ENCODE measurements around the gene MRPL1.

The MRPL1 gene

DNA sequence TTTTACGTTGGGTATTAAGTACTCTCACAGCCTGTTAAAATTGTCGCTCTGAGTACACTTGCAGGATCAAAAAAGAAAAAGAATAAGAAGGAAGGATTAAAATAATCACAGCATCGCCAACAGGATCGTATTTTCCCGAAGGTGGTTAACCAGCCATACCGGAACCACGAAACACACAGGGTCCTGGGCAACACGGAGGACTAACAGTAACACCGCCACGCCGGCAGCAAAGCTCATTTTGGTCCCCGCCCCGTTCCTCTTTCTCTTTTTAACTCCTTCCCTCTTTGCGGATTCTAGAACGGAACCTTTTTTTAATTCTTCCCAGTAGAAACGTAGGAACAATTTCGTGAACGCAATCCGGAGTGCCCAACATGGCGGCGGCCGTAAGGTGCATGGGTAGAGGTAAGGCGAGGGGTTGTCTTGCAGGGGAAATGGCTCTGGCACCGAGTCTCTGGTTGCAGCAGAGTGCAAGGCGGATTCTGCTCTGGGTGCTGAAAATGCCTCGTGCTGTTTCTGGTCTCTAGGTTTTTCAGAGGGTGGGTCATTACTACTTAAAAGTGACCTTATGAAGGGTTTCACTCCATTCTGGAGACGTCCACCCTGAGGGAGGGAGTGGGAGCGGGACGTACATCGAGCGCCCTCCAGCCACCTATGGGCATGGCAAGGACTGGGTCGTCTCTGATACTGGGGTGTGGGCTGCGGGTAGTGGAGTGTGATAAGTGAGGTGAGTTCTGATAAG lies at the start of gene MRPL1:
Gene MRPL1, plus strand, starts transcription at position 353 of the 739 bp plus-strand sequence. Its CDS starts 19 bp downstream, at position 372.
- TF ChIP-seq CTCF (conservative IDR thresholded peaks at IDR 0.05): peak; percentile 34; the same call in 1 of the 2 replicates

GRCh38 chr4:77815636-77816035 lies 47.0 kb upstream of the MRPL1 start:
- H3K27ac ChIP-seq: peak overlapping the region; percentile 96
- no peak for TF ChIP-seq CTCF (conservative IDR thresholded peaks at IDR 0.05)

More for the DNA sequence above, at the start of gene MRPL1:
- peak within 1 kb of the TSS; percentile 96 for H3K27ac ChIP-seq

GRCh38 chr4:77816546-77816945 lies 46.1 kb upstream of the MRPL1 start:
- peak overlapping the region; percentile 96 for H3K27ac ChIP-seq
- TF ChIP-seq CTCF (conservative IDR thresholded peaks at IDR 0.05): no peak

DNA sequence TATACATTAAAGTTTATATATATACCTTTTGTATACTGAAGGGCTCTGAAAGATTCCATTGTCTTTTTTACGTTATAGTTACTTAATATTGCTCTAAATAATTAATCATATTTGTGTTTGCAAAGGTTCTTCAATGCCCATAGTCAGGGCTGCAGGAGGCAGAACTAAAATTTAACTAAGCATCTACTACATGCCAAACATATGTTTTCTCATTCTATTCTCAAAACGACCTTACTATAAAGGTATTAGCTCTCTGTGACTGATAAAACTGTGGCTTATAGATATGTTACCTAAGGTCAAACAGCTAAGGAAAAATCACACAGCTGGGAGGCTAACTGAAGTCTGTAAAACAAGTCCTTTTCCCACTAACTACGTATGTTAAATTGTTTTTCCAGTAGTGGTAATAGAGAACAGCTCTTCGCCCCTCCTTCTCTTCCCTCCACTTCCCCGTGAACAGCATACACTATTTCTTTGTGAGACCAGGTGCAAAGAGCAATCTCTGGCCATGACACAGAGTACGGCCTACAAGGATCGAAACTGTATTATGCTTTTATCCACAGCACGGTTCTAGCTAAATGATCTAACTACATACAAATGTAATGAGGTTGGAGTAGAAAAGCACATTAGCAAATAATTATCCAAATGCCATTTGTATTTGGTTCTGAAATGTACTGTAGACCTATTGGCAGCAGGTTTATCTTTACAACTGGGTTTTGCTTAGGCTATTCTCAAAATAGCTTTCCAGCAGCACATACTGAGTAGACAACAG lies 45.1 kb upstream of the MRPL1 start:
- peak overlapping the region; percentile 96 for H3K27ac ChIP-seq
- TF ChIP-seq CTCF (conservative IDR thresholded peaks at IDR 0.05): no peak

- peak overlapping the region; percentile 96 for H3K27ac ChIP-seq
- peak; percentile 78 for TF ChIP-seq CTCF (conservative IDR thresholded peaks at IDR 0.05)
Observed at GRCh38 chr4:77818073-77818601, 44.5 kb upstream of the MRPL1 start.

DNA sequence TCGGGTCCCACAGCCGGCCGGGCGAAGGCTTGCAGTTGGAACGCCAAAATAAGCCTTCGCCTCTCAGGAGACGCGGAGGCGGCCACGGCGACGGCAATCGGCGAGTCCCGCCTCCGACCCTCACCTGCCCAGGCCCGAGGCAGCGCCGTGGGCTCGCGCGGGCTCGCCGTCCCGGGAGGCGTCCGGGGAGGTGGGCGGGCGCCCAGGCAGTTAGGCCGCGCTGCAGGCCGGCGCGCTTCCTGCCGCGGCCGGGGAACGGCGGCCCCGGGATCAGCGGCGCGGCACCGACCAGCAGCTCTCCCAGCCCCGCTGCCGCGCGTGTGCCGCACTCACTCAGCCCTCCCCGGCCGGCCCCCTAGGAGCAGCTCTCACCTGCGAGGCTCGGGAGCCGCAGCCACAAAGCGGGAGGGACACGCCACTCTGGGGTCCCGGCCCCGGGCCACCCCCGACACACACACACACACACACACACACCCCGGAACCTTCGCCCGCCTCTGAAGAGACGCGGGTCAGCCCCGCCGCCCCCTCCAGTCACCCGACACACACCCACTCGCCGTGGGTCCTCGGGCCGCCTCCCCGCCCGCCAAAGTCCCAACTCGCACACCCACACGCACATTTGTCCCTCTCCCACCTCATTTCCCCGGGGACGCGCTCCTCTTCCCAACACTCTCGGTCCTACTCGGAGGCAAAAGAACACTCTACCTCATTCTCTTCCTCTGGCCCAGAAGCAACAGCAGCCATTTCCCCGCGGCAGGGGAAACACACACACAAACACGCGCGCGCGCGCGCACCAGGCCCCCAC lies 43.8 kb upstream of the MRPL1 start, which contains the start of gene CNOT6L:
Gene CNOT6L, minus strand, starts transcription at position 767 of the 802 bp plus-strand sequence. Its CDS starts 60 bp downstream, at position 707.
- no peak for TF ChIP-seq CTCF (conservative IDR thresholded peaks at IDR 0.05)
- peak within 1 kb of the TSS; percentile 96 for H3K27ac ChIP-seq
